ENCODE data around the gene TSPO2. TPM values are rescaled to one million over a fixed set of nuclear protein-coding genes. Genes with fewer than 3 reads are reported as not detected.

TSPO2 gene
- total RNA-seq (2022; extraction: Qiagen RNA extraction) = not detected in 5 replicates

DNA sequence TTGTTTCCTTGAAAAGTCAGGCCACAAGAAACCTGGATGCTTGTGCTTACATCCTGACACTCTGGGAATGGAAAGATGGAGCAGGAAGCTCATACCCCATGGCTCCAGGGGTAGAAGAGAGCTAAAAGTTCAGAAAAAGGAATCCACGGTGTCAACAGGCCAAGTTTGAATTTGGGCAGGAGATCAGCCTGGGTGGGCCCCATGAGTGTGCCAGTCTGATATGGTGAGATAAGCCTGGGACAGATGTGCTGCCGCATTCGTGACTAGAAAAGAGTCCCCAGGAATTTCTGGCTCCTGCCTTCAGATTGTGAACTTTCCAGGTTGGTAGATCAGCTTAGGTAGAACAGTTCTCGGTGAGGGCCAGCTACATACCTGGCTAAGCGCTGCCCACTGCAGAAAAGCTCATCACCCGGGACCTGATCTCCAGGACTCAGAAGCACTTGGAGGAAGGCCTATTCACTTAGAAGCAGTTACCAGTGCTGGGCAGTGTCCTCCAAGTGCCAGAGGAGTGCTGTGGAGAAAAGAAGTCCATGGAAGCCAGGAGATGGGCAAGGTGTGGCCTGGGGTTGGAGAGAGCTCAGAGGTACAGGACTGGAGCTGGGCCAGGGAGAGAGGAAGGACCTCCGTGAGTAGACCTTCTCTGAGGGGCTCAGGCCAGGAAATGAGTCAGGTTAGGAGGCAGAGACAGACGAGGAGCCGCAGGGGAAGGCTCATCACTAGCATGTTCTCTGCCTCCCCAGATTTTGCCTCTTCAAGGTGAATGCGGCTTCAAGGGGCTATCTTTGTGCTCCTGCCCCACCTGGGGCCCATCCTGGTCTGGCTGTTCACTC lies at the start of gene TSPO2:
Gene TSPO2, plus strand, starts transcription at position 242 of the 830 bp plus-strand sequence. Its CDS starts 519 bp downstream, at position 761.

GRCh38 chr6:41039060-41039998 lies 2.9 kb upstream of the TSPO2 start, which contains the start of gene UNC5CL:
Gene UNC5CL, minus strand, starts transcription at chr6:41039221. Its CDS starts 4,147 bp downstream, at chr6:41035074.

GRCh38 chr6:41053041-41053440 lies 10.8 kb downstream of the TSPO2 start, which contains the start of gene APOBEC2:
Gene APOBEC2, plus strand, starts transcription at chr6:41053202. Its CDS starts 146 bp downstream, at chr6:41053348.

DNA sequence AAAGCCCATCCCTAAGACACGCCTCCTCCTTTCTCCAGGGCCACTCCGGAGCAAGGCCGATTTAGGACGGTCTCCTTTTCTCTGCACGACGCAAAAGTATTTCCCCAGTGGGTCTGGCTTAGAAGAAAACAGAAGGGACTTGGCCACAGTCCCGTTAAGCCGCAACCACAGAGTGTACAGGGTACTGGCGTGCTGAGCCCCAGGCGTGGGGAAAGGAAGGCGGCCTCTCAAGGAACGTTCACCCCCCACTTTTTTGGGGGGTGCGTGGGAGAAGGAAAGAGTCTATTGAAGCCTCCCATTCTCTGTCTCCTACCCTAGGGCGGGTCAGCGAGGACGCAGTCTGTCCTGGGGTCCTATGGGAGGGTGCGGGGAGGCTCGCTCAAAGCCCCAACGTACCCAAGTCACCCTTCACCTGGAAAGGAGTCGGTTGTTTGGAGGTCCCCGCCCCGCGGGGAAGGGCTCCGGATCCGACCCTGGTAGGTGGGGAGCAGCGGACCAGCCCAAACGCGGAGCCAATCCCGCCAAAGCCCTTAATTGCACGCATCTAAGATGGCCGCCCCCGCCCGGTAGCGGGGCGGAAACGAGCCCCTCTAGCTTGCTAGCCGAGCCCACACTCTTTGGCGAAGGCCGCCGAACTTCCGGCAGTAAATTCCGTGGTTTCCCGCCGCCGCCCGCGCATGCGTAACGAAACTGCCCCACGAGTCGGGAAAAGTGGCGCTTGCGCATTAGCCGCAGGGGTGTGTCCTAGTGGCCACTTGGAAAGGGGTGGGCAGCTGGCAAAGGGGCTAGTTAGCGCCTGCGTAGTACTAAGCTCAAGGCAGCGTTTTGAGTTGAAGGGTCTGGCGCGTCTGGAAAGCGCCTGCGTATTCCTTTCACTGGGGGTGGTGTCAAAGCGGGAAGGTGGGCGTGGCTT lies 29.9 kb downstream of the TSPO2 start, which contains the start of gene OARD1:
Gene OARD1, minus strand, starts transcription at position 434 of the 913 bp plus-strand sequence. CDS start 722 bp downstream, outside the sequence.

GRCh38 chr6:41072836-41073202 lies 30.6 kb downstream of the TSPO2 start, which contains the start of gene NFYA:
Gene NFYA, plus strand, starts transcription at chr6:41072974. Its CDS starts 6,116 bp downstream, at chr6:41079090.

Other genes with a start within 250 kb of the TSPO2 start
- 0.34 to 0.52 TPM (median 0.45 TPM) in 5 replicates for gene UNC5CL, start 3.2 kb upstream of the TSPO2 start, total RNA-seq (2022; extraction: Qiagen RNA extraction)
- gene APOBEC2, start 10.7 kb downstream of the TSPO2 start, total RNA-seq (2022; extraction: Qiagen RNA extraction) = not detected in 5 replicates
- gene OARD1, start 29.9 kb downstream of the TSPO2 start, total RNA-seq (2022; extraction: Qiagen RNA extraction) = 19.3 to 24.1 TPM (median 20.1 TPM) in 5 replicates
- gene NFYA, start 30.5 kb downstream of the TSPO2 start, total RNA-seq (2022; extraction: Qiagen RNA extraction) = 12.0 to 14.5 TPM (median 13.5 TPM) in 5 replicates
- gene TREML1, start 111.9 kb downstream of the TSPO2 start, total RNA-seq (2022; extraction: Qiagen RNA extraction) = not detected in 5 replicates
- not detected in 5 replicates for gene TREM2, start 120.6 kb downstream of the TSPO2 start, total RNA-seq (2022; extraction: Qiagen RNA extraction)
- gene TREML2, start 158.7 kb downstream of the TSPO2 start, total RNA-seq (2022; extraction: Qiagen RNA extraction) = not detected in 5 replicates
- gene TREML4, start 185.9 kb downstream of the TSPO2 start, total RNA-seq (2022; extraction: Qiagen RNA extraction) = not detected in 5 replicates
- 0.10 to 0.23 TPM (median 0.16 TPM) in 4 of 5 replicates, not detected in the other for gene TREM1, start 244.2 kb downstream of the TSPO2 start, total RNA-seq (2022; extraction: Qiagen RNA extraction)

Data from A549 treated with CORT108297 at 1 μM for 4 hours (cell line).